Fibroblast of the aortic adventitia (primary cell): ENCODE results near the gene SCP2. TPM values are rescaled to one million over a fixed set of nuclear protein-coding genes. Genes with fewer than 3 reads are reported as not detected.

Experiments
- DNase-seq: peaks from one replicate; pipeline ENCODE4 v3.0.0-alpha.2; 2010; ENCODE audit warnings: low read depth
- H3K4me3 ChIP-seq: 2 replicates; pipeline ENCODE4 v1.5.1; 2011; ENCODE audit warnings: low read depth, mild to moderate bottlenecking, control low read depth, low read length, moderate library complexity
- CTCF ChIP-seq: IDR thresholded peaks from 2 replicates; pipeline ENCODE4 v1.5.1; 2011; ENCODE audit warnings: mild to moderate bottlenecking, low read length, control low read depth, inconsistent platforms; ENCODE audit not compliant: insufficient read depth
- total RNA-seq: library from RNA; depleted of rRNA; stranded (reverse); fragments of >200 nt; gene quantifications from 2 replicates; pipeline ENCODE4 v1.2.3, GENCODE V29; 2012; ENCODE audit warnings: low replicate concordance

The SCP2 gene
- total RNA-seq, 1 donor = 188 TPM

- peak; percentile 90 for DNase-seq
- TF ChIP-seq CTCF = no peak
- no peak overlapping the region for H3K4me3 ChIP-seq
These were observed 121.0 kb downstream of the SCP2 start for GRCh38 chr1:53047737-53048736.

- no peak for DNase-seq
- TF ChIP-seq CTCF = no peak
- H3K4me3 ChIP-seq = no peak overlapping the region
These were observed 122.0 kb downstream of the SCP2 start for GRCh38 chr1:53048960-53049573.

GRCh38 chr1:53049574-53049967 lies 122.5 kb downstream of the SCP2 start:
- peak; percentile 32 for DNase-seq
- H3K4me3 ChIP-seq = no peak overlapping the region
- no peak for TF ChIP-seq CTCF

GRCh38 chr1:53050310-53050709 lies 123.2 kb downstream of the SCP2 start:
- TF ChIP-seq CTCF = no peak
- peak; percentile 48 for DNase-seq
- no peak overlapping the region for H3K4me3 ChIP-seq

- no peak overlapping the region for H3K4me3 ChIP-seq
- DNase-seq = no peak
- TF ChIP-seq CTCF = no peak
These were observed 124.6 kb downstream of the SCP2 start for GRCh38 chr1:53051676-53052075.

- peak; percentile 88 for DNase-seq
- no peak overlapping the region for H3K4me3 ChIP-seq
- TF ChIP-seq CTCF = no peak
These were observed 130.1 kb downstream of the SCP2 start for GRCh38 chr1:53057127-53057526.
